ENCODE measurements around the gene MEA1.
A peak's percentile ranks its signal among the peaks of the same experiment; 100 is the strongest.

MEA1 gene

GRCh38 chr6:42971746-42972327 is 41.9 kb downstream of the MEA1 start:
- in situ Hi-C loops (cut with HindIII; ENCODE audit: low pct_unique_long_range_greater_than_20kb, low sequenced_read_pairs): no loop called here
- no peak for DNase-seq (ENCODE audit: low read depth in 1 of 2, low spot score in 1 of 2)

GRCh38 chr6:42970871-42971612 is 42.7 kb downstream of the MEA1 start:
- TF ChIP-seq JUND (IDR thresholded peaks at IDR 0.05; ENCODE audit: low read depth): no peak
- in situ Hi-C loops (cut with HindIII; ENCODE audit: low pct_unique_long_range_greater_than_20kb, low sequenced_read_pairs): no loop called here
- no peak for DNase-seq (ENCODE audit: low read depth in 1 of 2, low spot score in 1 of 2)

More at GRCh38 chr6:42971746-42972327, 41.9 kb downstream of the MEA1 start:
- TF ChIP-seq JUND (IDR thresholded peaks at IDR 0.05; ENCODE audit: low read depth): no peak

GRCh38 chr6:42969934-42970333 is 43.8 kb downstream of the MEA1 start:
- in situ Hi-C loops (cut with HindIII; ENCODE audit: low pct_unique_long_range_greater_than_20kb, low sequenced_read_pairs): no loop called here
- TF ChIP-seq JUND (IDR thresholded peaks at IDR 0.05; ENCODE audit: low read depth): no peak
- DNase-seq (ENCODE audit: low read depth in 1 of 2, low spot score in 1 of 2): no peak

GRCh38 chr6:42969431-42969830 is 44.3 kb downstream of the MEA1 start:
- TF ChIP-seq JUND (IDR thresholded peaks at IDR 0.05; ENCODE audit: low read depth): no peak
- DNase-seq (ENCODE audit: low read depth in 1 of 2, low spot score in 1 of 2): no peak
- in situ Hi-C loops (cut with HindIII; ENCODE audit: low pct_unique_long_range_greater_than_20kb, low sequenced_read_pairs): no loop called here

GRCh38 chr6:42968783-42969182 is 45.0 kb downstream of the MEA1 start:
- no peak for TF ChIP-seq JUND (IDR thresholded peaks at IDR 0.05; ENCODE audit: low read depth)
- in situ Hi-C loops (cut with HindIII; ENCODE audit: low pct_unique_long_range_greater_than_20kb, low sequenced_read_pairs): no loop called here

GRCh38 chr6:42968126-42968701 is 45.5 kb downstream of the MEA1 start:
- DNase-seq (ENCODE audit: low read depth in 1 of 2, low spot score in 1 of 2): no peak
- no peak for TF ChIP-seq JUND (IDR thresholded peaks at IDR 0.05; ENCODE audit: low read depth)
- in situ Hi-C loops (cut with HindIII; ENCODE audit: low pct_unique_long_range_greater_than_20kb, low sequenced_read_pairs): no loop called here

More at GRCh38 chr6:42968783-42969182, 45.0 kb downstream of the MEA1 start:
- no peak for DNase-seq (ENCODE audit: low read depth in 1 of 2, low spot score in 1 of 2)

- no peak for DNase-seq (ENCODE audit: low read depth in 1 of 2, low spot score in 1 of 2)
- TF ChIP-seq JUND (IDR thresholded peaks at IDR 0.05; ENCODE audit: low read depth): no peak
- in situ Hi-C loops (cut with HindIII; ENCODE audit: low pct_unique_long_range_greater_than_20kb, low sequenced_read_pairs): no loop called here
These were observed 46.5 kb downstream of the MEA1 start for GRCh38 chr6:42967228-42967627.

GRCh38 chr6:42966571-42966970 is 47.2 kb downstream of the MEA1 start:
- TF ChIP-seq JUND (IDR thresholded peaks at IDR 0.05; ENCODE audit: low read depth): no peak
- DNase-seq (ENCODE audit: low read depth in 1 of 2, low spot score in 1 of 2): no peak
- in situ Hi-C loops (cut with HindIII; ENCODE audit: low pct_unique_long_range_greater_than_20kb, low sequenced_read_pairs): no loop called here

GRCh38 chr6:42963855-42964605 is 49.7 kb downstream of the MEA1 start:
- peak in 1 of 2 experiments; percentile 63 for DNase-seq (ENCODE audit: low read depth in 1 of 2, low spot score in 1 of 2)
- in situ Hi-C loops (cut with HindIII; ENCODE audit: low pct_unique_long_range_greater_than_20kb, low sequenced_read_pairs): no loop called here

GRCh38 chr6:42963179-42963854 is 50.4 kb downstream of the MEA1 start:
- in situ Hi-C loops (cut with HindIII; ENCODE audit: low pct_unique_long_range_greater_than_20kb, low sequenced_read_pairs): no loop called here
- TF ChIP-seq JUND (IDR thresholded peaks at IDR 0.05; ENCODE audit: low read depth): no peak
- DNase-seq (ENCODE audit: low read depth in 1 of 2, low spot score in 1 of 2): no peak

More at GRCh38 chr6:42963855-42964605, 49.7 kb downstream of the MEA1 start:
- TF ChIP-seq JUND (IDR thresholded peaks at IDR 0.05; ENCODE audit: low read depth): no peak

- no peak for TF ChIP-seq JUND (IDR thresholded peaks at IDR 0.05; ENCODE audit: low read depth)
- in situ Hi-C loops (cut with HindIII; ENCODE audit: low pct_unique_long_range_greater_than_20kb, low sequenced_read_pairs): no loop called here
- DNase-seq (ENCODE audit: low read depth in 1 of 2, low spot score in 1 of 2): no peak
These were observed 51.1 kb downstream of the MEA1 start for GRCh38 chr6:42962502-42963178.

GRCh38 chr6:42962096-42962495 is 51.6 kb downstream of the MEA1 start:
- TF ChIP-seq JUND (IDR thresholded peaks at IDR 0.05; ENCODE audit: low read depth): no peak
- in situ Hi-C loops (cut with HindIII; ENCODE audit: low pct_unique_long_range_greater_than_20kb, low sequenced_read_pairs): no loop called here
- DNase-seq (ENCODE audit: low read depth in 1 of 2, low spot score in 1 of 2): no peak
